NCI-H1436 treated with DMSO at 0.1 percent for 48 hours (cell line): ENCODE measurements around the gene SEPHS1.
"Not testable (repeated sequence)": the region's sequence is repeated elsewhere in the genome, so short reads cannot be mapped to it uniquely, and the experiment has no call there.

Source experiments
- DNase-seq: peaks from one replicate; lab custom pipeline; 2025; lab: John Stamatoyannopoulos, UW

SEPHS1 gene, protein sequence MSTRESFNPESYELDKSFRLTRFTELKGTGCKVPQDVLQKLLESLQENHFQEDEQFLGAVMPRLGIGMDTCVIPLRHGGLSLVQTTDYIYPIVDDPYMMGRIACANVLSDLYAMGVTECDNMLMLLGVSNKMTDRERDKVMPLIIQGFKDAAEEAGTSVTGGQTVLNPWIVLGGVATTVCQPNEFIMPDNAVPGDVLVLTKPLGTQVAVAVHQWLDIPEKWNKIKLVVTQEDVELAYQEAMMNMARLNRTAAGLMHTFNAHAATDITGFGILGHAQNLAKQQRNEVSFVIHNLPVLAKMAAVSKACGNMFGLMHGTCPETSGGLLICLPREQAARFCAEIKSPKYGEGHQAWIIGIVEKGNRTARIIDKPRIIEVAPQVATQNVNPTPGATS

DNA sequence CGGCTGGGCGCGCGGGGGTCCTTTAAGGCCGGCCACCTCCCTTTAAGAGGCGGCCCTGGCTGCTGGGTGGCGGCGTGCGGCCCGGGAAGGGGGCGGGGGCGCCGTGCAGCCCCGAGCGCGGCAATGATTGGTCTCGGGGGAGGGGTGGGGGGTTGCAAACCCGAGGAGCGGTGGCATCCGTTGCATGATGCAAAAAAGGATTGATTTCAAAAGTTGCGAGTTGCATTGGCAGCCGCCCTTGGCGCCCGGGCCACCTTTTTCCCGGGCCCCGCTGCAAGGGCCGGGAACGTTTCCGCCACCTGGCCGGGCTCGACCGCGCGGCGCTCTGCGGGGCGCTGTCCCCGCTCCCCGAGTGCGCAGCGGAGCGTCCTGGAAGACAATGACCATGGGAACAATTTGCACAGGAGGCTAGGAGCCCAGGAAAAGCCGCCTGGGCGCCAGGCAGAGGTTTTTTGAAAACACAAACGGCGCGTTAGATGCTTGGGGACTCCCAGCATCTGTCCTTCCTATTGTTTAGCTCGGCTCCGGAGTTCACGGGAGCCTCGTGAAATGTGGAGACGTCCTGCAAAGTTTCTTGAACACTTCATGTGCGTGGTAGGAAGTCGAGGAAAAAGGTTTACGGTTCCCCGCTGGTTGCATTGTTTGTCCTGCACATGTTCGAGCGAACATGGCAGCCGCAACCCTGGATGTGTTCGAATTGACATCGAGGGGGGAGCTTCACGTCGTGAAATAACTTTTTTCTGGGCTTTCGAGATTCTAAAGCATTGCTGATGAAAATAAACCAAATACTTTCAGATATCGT lies at the start of gene SEPHS1:
Gene SEPHS1 (minus strand): TSS at position 78 of the 802 bp plus-strand sequence. CDS start 3,343 bp downstream, outside the sequence.
- no peak for DNase-seq

DNA sequence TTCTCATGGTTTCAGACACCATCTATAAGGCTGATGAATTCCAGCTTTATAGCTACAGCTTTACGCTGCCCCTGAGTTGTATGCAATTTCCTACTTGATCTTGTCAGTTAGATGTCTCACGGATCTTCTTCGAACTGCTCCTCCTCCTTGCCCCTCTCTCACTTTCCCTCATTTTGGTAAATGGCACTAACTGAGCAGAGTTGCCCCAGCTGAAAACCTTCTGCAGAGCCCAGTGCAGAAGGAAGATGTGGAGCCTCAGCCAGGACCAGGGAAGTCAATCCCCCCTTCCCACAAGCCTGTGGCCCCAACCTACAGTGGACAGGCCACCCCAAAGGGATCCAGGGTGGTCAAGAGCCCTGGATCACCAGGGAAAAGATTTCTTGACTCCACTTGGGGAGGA lies 49.0 kb upstream of the SEPHS1 start:
- no peak for DNase-seq

DNA sequence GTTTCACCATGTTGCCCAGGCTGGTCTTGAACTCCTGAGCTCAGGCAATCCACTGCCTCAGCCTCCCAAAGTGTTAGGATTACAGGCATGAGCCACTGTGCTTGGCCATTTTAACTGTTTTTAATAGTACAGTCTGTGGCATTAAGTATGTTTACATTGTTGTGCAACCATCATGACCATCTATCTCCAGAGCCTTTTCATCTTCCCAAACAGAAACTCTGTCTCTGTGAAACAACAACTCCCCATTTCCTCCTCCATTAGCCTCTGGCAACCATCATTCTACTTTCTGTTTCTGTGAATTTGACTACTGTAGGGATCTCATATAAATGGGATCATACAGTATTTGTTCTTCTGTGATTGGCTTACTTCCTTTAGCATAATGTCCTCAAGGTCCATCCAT lies 48.3 kb upstream of the SEPHS1 start:
- no peak for DNase-seq

DNA sequence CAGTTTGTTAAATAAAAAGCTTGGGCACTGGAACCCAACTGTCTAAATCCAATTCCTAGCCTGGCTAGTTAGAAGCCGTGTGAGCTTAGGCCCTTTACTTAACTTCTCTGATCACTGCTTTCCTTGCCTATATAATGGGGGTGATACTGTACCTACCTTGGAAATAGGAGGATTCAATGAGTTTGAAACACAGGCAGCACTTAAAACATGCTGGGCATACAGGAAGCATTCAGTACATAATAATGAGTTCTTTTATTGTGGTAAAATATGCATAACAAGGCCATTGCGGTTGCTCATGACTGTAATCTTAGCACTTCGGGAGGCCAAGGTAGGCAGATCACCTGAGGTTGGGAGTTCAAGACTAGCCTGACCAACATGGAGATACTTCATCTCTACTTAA lies 47.4 kb upstream of the SEPHS1 start:
- DNase-seq = no peak

DNA sequence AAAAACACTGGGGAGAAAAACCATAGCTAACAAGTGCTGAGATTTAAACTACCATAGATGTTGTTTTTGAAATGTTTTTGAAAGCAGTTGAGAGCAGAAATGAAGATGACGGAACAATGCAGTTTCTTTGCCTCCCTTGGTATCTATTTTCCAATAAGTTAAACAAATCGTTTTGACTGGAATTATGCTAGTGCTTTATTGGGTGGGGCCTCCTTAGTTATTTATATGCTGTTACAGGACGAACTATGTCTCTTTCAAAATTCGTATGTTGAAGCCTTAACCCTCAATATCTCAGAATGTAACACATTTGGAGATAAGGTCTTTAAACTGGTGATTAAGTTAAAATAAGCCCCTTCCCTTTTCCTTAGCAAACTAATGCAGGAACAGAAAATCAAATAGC lies 45.5 kb upstream of the SEPHS1 start:
- no peak for DNase-seq

DNA sequence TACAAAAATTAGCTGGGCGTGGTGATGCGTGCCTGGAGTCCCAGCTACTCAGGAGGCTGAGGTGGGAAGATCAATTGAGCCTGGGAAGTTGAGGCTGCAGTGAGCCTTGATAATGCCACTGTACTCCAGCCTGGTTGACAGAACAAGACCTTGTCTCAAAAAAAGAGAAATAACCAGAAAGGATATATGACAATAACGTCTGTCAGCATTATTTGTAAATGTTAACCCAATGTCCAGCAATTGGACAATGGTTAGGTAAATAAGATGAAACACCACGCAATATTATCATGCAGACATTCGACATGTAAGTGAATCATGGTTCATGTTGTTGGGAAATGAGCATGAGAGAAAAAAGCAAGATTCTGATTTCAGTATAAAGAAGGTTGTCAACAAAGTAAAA lies 44.6 kb upstream of the SEPHS1 start:
- no peak for DNase-seq

DNA sequence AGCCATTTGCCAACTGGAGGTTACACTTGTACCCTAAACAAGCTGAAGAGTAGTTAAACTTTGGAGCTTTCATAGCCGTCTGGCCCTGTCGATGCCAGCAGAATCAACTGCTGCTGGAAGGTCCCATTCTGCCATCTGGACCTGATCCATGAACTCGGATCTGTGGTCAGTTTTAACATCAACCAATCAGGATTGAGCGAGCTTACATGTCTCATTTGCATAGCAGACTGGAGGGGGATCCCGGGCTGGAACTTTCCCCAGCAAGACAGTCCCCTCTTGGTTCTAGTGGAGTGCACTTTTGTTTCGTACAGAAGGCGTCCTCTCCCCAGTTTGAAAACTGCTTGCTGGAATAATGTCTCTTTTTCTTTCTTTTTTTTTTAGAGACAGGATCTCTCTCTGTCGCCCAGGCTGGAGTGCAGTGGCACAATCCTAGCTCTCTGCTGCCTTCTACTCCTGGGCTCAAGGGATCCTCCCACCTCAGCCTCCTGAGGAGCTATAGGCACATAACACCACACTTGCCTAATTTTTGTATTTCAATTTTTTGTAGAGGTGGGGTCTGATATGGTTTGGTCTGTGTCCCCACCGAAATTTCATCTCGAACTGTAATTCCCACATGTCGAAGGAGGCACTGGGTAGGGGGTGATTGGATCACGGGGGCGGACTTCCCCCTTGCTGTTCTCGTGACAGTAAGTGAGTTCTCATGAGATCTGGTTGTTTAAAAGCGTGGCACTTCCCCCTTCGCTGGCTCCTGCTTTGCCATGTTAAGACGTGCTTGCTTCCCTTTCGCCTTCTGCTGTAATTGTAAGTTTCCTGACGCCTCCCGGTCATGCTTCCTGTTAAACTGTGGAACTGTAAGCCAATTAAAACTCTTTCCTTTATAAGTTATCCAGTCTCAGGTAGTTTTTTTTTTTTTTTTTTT lies 42.8 kb upstream of the SEPHS1 start:
- no peak for DNase-seq

DNA sequence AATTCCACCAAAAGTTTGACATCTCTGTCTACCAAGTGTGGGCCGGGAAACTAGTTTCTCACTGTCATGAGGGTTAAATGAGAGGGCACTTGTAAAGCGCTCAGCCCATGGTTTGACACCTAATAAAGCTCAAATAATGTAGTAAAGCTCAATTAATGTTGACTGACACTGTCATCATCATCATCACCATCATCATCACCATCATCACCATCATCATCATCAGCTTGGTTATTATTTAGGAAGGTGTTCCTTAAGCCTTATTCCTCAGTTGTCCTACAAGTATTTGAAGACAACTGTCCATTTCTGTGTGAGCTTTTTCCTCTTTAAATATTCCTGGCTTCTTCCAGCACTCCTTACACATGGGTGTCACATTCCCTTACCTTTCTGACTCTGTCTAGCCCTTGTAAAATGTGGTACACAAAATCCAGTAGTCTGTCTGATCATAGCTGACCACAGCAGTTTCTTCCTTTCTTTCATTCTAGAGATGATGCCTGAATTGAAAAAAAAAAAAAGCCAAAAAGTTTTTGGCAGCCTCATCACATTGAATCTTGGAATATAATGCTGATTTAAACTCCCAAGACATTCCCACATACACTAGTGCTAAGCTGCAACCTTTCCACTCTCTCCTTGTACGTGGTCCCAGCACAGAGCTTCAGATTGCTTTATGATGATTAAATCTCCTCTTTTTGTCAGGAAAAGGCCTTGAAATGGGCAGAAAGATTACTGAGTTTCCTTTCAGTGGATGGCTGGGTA lies 40.6 kb upstream of the SEPHS1 start:
- DNase-seq = no peak

DNA sequence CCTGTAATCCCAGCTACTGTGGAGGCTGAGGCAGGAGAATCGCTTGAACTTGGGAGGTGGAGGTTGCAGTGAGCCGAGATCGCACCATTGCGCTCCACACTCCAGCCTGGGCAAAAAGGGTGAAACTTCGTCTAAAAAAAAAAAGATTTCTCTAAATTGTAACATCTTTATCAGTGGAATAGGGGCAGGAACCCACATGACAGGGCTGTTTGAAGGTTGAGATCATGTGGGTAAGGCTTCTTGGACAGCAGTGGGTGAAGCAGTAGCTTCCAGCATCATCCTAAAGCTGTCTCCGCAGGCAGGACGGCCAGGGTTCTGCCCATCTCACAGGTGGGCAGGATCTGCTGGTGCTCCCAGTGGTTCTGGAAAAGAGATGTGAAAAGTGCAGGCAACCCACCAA lies 37.9 kb upstream of the SEPHS1 start:
- no peak for DNase-seq

DNA sequence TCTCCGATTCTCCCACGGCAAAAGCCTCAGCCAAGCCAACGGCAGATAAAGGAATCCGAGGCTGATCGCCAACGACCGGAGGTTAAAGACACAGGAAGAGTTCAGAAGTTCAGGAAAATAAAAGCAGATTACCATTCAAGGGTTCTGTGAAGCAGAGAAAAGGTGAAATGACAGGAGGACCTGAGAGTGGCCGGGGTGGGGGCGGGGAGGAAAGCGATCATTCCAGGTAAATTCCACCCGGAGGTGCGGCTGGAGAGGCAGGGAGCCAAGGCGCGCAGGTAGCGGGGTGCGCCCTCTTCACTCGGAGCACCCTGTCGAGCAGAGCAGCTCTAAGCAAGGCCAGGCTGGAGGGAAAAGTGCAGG lies 35.3 kb upstream of the SEPHS1 start:
- no peak for DNase-seq

DNA sequence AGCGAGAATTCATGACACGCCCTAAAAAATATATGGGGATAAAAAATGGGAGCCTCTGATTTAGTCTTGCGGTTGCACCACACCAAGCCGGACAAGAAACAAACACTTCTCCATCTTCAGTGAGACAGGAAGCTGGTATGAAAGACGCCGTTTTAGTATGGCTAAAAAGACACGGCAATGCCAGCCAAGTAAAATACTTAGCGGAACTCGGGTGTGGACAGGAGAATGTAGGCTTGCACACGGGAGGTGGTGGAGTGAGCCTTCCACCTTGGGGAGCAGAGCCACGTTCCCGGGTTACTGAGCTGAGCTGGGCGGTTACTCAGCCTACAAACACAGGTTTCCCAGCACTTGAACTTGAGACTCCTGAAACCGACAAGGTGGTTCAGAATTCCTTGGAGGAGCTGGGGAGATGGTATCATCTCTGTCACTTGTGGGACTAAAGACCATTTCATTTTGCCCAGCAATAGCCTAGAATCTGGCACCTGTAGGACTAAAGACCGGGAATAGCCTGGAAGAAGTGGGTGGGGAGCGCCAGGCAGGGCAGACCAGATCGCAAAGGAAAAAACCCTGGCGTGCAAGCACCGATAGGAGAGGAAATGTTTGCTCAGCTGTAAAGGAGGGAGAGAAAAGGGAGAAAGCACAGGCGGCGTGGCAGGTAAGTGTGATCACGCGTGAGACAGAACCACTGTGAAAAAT lies 34.8 kb upstream of the SEPHS1 start:
- DNase-seq = no peak

DNA sequence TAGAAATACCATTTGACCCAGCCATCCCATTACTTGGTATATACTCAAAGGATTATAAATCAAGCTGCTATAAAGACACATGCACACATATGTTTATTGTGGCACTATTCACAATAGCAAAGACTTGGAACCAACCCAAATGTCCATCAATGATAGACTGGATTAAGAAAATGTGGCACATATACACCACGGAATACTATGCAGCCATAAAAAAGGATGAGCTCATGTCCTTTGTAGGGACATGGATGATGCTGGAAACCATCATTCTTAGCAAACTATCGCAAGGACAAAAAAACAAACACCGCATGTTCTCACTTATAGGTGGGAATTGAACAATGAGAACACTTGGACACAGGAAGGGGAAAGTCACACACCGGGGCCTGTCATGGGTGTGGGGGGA lies 31.0 kb upstream of the SEPHS1 start:
- not testable (repeated sequence) for DNase-seq

DNA sequence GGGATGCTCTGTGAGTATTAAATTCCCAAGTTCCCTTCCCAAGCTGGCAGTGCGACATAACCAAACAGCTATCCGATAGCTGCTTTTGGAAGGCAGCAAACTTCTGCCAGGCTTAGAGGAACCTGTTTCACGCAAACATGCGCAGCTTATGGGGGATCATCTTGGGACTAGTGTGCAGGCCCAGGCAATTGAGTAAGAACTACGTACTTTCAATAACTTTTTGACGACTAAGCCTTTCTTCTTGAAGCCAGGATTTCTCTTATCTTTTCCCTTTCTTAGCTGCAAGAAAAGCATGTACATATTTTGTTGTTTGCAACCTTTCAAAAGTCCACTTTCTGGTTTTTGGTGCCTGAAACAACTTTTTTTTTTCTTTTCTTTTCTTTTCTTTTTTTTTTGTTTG lies 28.7 kb upstream of the SEPHS1 start:
- no peak for DNase-seq

DNA sequence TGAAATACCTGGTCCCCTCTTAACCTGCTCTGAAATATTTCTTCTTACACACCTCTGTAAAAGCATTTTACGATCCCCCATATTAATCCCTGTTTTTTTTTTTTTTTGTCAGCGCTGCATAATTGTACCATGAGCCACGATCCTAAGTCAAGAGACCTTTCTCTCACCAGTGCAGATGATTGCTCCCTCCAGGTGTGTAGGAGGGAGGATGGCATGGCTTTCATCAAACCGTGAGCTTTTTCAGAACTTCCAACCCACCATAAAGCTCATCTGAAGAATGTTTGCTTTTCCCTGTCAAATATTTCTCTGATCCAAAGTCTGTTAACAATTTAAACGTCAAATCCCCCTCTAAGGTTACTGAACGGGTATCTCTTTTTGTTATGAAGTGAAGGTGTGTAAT lies 28.2 kb upstream of the SEPHS1 start:
- no peak for DNase-seq

DNA sequence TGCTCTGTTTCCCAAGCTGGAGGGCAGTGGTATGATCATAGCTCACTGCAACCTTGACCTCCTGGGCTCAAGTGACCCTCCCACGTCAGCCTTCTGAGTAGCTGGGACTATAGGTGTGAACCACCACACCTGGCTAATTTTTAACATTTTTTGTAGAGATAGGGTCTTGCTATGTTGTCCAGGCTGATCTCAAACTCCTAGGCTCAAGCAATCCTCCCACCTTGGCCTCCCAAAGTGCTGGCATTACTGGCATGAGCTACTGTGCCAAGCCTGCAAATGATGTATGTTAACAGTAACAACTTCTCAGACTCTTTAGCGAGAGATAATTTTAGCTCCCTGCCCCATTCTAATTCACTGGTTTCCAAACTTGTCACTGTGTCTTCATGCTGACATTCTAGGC lies 27.7 kb upstream of the SEPHS1 start:
- DNase-seq = no peak

DNA sequence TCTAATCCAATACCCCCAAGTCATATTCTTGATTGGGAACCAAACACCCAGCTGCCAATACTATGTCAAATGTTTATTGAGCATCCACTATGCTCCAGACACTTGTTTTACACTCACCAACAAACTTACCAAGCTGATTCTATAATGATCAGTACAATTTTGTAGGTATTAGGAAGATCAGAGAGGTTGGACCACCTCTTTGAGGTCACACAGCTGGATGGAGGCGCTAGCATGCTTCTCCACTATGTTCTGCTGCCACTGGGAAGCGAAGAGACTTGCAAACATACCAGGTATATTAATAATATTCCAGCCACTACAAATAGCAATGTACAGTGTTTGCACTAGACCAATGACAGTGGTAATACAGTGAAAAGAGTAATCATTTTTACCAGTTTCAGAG lies 25.6 kb upstream of the SEPHS1 start:
- no peak for DNase-seq

DNA sequence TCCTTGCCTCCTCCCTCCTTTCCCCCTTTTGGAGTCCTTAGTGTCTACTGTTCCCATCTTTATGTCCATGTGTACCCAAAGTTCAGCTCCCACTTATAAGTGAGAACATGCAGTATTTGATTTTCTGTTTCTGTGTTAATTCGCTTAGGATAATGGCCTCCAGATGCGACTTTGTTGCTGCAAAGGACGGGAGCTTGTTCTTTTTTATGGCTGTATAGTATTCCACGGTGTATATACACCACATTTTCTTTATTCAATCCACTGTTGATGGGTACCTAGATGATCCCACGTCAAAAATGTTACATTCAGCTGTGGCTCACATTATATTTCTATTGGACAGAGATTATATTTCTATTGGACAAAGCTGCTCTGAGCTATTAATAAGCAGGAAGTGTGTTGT lies 24.4 kb upstream of the SEPHS1 start:
- DNase-seq = no peak

DNA sequence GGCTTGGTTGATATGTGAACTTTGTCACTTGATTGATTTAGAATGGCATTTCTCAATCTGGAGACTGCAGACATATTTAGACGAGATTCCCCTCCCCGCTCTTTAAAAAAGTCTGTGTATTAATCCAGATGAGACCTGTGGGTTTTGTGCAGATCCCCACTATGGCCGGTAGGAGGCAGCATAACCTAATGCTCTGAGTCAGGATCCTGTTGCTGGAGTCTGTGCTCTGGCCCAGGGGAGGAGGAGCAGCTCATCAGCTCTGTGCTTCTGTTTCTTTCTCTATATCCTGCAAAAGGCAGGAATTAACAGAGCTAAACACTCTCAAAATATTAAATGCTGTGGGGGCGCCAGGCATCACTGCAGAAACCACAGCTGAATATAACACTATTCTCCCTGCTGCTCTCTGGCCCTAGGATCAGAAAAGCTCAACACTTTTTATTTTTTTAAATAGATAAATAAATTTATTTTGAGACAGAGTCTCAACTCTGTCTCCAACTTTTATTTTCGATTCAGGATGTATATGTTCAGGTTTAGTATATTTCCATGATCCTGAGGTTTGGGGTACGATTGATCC lies 23.9 kb upstream of the SEPHS1 start:
- DNase-seq = peak; percentile 32

DNA sequence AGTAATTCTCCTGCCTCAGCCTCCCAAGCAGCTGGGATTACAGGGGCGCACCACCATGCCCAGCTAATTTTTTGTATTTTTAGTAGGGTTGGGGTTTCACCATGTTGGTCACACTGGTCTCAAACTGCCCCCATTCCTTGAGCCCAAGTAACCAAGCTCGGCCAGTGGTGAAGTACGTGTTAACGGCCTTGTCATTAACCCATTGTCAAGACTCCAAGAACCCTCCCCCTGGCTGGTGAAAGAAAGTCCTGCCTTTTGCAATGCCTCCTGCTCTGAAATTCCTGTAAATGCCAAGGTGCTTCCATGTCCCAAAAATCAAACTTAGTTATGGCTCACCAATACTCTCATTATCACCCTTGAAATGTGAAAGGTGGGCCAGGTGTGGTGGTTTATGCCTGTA lies 18.8 kb upstream of the SEPHS1 start:
- no peak for DNase-seq

DNA sequence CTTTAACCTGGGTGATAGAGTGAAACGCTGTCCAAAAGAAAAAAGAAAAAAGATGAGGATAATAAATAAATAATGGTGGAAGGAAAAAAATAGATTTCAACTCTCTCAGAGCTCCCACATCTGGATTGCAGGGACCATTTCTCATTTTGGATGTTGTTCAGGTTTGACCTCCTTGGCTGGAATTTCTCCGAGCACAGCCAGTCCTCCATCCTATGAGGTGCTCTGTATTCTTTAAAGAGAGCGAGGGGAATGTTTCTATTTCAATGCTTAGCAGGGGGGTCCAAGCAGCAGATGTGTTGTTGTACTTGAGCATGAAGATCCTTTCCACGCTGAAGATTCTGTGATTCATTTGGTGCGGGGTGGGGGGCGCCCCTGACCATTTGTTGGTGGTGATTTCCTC lies 17.7 kb upstream of the SEPHS1 start:
- DNase-seq = no peak

DNA sequence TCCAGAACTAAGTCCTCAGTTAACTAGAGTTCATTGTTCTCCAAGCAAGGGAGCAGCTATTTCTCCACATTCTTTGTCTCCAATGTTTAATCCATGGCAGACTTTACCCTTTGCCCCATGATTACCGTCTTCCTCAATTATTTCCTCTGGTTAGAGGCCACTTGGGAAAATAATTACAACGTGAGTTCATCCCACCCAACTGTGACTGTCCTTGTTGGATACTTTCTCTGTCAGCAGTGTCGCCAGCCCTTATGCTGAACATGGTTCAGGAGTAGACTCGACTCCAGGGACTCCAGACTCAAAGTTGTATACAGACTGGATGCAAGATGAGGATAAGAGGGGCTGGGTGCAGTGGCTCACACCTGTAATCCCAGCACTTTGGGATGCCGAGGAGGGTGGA lies 17.1 kb upstream of the SEPHS1 start:
- no peak for DNase-seq
